T-cell (primary cell): ENCODE data around the gene DAZAP2. TPM values are rescaled to one million over a fixed set of nuclear protein-coding genes. Genes with fewer than 3 reads are reported as not detected.
"Not testable (repeated sequence)": the region's sequence is repeated elsewhere in the genome, so short reads cannot be mapped to it uniquely, and the experiment has no call there.

ENCODE experiments used
- ATAC-seq, 4 experiments: fragments of 200-7000 bp in 3 of 4; fragments of 150-1000 bp in 1 of 4; cut with Tn5 transposase; replicated peaks in 1 of 4; 1 replicate in 3 of 4; 2 replicates in 1 of 4; pipeline ENCODE4 v1.10.0; 2021; ENCODE audit warnings: moderate library complexity in 3 of 4, mild to moderate bottlenecking in 2 of 4, moderate number of reproducible peaks in 1 of 4
- CTCF ChIA-PET, 2 donors: fragments of 300-600 bp; sonication (Branson Sonifier 250); formaldehyde crosslinking; loops; one replicate each; lab custom pipeline; 2022; ENCODE audit warnings: antibody characterized with exemption in 2 of 2; lab: Charles Lee
- POLR2A ChIA-PET, 2 donors: fragments of 300-600 bp; sonication (Branson Sonifier 250); formaldehyde crosslinking; loops; one replicate each; lab custom pipeline; 2022; ENCODE audit warnings: antibody characterized with exemption in 2 of 2; lab: Charles Lee
- DNase-seq, 35 experiments: peaks; one replicate each; pipeline versions ENCODE4 v3.0.0 to v3.0.0-alpha.2; 2013 to 2023
- H3K27ac ChIP-seq: one replicate; pipeline ENCODE4 v1.5.1; 2013; ENCODE audit warnings: low read length
- H3K27me3 ChIP-seq, 2 experiments: replicated peaks in 1 of 2; 1 replicate in 1 of 2; 2 replicates in 1 of 2; pipeline versions ENCODE4 v1.6.1 to v1.7.0; 2013; ENCODE audit warnings: low read length in 1 of 2, mixed read lengths in 1 of 2; ENCODE audit not compliant: control insufficient read depth in 2 of 2, insufficient read depth in 2 of 2; ENCODE audit errors: extremely low read depth in 1 of 2
- H3K36me3 ChIP-seq, 2 donors: 1 replicate in 1 of 2; 2 replicates in 1 of 2; pipeline versions ENCODE4 v1.6.1 to v1.7.0; 2013; ENCODE audit warnings: low read length in 1 of 2; ENCODE audit not compliant: control insufficient read depth in 2 of 2, insufficient read depth in 1 of 2; ENCODE audit errors: extremely low read depth in 1 of 2
- H3K4me1 ChIP-seq, 2 experiments: 1 replicate in 1 of 2; 2 replicates in 1 of 2; pipeline versions ENCODE4 v1.6.1 to v1.7.0; 2013; ENCODE audit warnings: low read length in 2 of 2, mixed read lengths in 1 of 2; ENCODE audit not compliant: insufficient read depth in 2 of 2, control insufficient read depth in 1 of 2; ENCODE audit errors: extremely low read depth in 1 of 2
- H3K4me3 ChIP-seq, 2 donors: 1 replicate in 1 of 2; 2 replicates in 1 of 2; pipeline versions ENCODE4 v1.5.1 to v1.7.0; 2013; ENCODE audit warnings: mild to moderate bottlenecking in 2 of 2, low read length in 1 of 2, moderate library complexity in 1 of 2; ENCODE audit not compliant: control insufficient read depth in 1 of 2; ENCODE audit errors: extremely low read depth in 1 of 2
- H3K9me3 ChIP-seq: 2 replicates; pipeline ENCODE4 v1.7.0; 2013
- H3K27ac Mint-ChIP-seq, 2 donors: one replicate each; pipeline ENCODE4 v1.8.0; 2020 to 2021; ENCODE audit warnings: mild to moderate bottlenecking in 2 of 2, mixed read lengths in 2 of 2
- H3K27me3 Mint-ChIP-seq, 2 donors: one replicate each; pipeline ENCODE4 v1.8.0; 2021 to 2022; ENCODE audit warnings: mixed read lengths in 2 of 2
- H3K36me3 Mint-ChIP-seq: one replicate; pipeline ENCODE4 v1.8.0; 2021; ENCODE audit warnings: mixed read lengths
- H3K4me1 Mint-ChIP-seq, 3 donors: one replicate each; pipeline ENCODE4 v1.8.0; 2020 to 2022; ENCODE audit warnings: mixed read lengths in 3 of 3, mild to moderate bottlenecking in 1 of 3
- H3K4me3 Mint-ChIP-seq, 3 donors: one replicate each; pipeline ENCODE4 v1.8.0; 2020 to 2022; ENCODE audit warnings: mild to moderate bottlenecking in 3 of 3, mixed read lengths in 3 of 3, moderate library complexity in 3 of 3
- H3K9me3 Mint-ChIP-seq, 3 donors: one replicate each; pipeline ENCODE4 v1.8.0; 2020 to 2022; ENCODE audit warnings: mixed read lengths in 3 of 3
- WGBS: methylation state at CpG from one replicate; pipeline ENCODE4 v1.1.5; 2013; ENCODE audit warnings: missing lambda C conversion rate; ENCODE audit not compliant: insufficient coverage; 5-methylcytosine and 5-hydroxymethylcytosine counted together
- total RNA-seq, 35 experiments: library from RNA in 6 of 35; stranded (reverse) in 6 of 35; fragments of 120-200 nt in 1 of 35; gene quantifications; one replicate each; pipeline versions ENCODE4 v1.2.1 to v1.2.4 and lab custom pipeline; 2013 to 2026

The DAZAP2 gene
- total RNA-seq, 5 donors from 2014 or later (not counting 1 experiment from before 2014, with no cell fraction given), result 275 to 308 (median 282) TPM

DNA sequence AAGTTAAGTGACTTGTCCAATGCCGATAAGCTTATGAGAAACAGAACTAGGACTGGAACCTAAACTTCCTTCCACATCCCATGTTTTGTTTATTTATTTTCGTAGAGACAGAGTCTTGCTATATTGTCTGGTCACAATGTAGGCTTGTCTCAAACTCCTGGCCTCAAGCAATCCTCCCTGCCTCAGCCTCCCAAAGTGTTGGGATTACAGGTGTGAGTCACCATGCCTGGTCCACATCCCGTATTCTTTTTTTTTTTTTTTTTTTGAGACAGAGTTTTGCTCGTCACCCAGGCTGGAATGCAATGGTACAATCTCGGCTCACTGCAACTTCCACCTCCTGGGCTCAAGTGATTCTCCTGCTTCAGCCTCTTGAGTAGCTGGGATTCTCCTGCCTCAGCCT, 11.5 kb upstream of the DAZAP2 start:
- H3K36me3 Mint-ChIP-seq, H3K9me3 ChIP-seq, H3K4me3 ChIP-seq, H3K27ac Mint-ChIP-seq, POLR2A ChIA-PET, DNase-seq, H3K4me3 Mint-ChIP-seq, H3K36me3 ChIP-seq, H3K27ac ChIP-seq, H3K27me3 Mint-ChIP-seq, ATAC-seq, H3K4me1 Mint-ChIP-seq, H3K9me3 Mint-ChIP-seq, H3K27me3 ChIP-seq, H3K4me1 ChIP-seq: not testable (repeated sequence)
- CTCF ChIA-PET, result interaction anchor here in 1 of 2 donors (0.5 kb wide), 1 partner anchor 172 kb away, joined by 4 read pairs; no protein-coding TSS in a partner anchor
- no CpG with 5 or more reads among the region's 5 CpGs for WGBS

DNA sequence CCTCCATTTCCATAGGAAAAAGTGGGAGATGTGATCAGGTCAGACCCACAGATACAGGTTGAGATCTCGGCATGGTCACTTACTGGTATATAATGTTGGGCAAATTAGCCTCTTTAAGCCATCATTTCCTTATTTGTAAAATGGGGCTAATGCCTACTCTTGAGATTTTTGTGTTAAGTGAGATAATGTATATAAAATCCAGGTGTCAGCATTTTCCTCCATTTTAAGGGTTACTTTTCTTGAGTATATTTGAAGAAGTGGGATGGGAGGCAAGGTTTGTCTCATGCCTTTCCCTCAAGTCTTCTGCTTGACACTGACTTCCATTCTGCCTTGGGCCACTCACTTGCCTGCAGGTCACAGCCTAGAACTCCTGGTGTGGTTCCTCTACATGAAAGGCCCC, 10.7 kb upstream of the DAZAP2 start:
- H3K36me3 Mint-ChIP-seq, result no peaks in the 10 kb centered on the region
- Histone ChIP-seq H3K4me3 (no peak overlapping the region), H3K27me3 (no peaks in the 10 kb centered on the region), H3K9me3 (no peaks in the 10 kb centered on the region), H3K4me1 (no peaks in the 10 kb centered on the region), H3K27ac (no peak overlapping the region), H3K36me3 (no peaks in the 10 kb centered on the region)
- H3K4me1 Mint-ChIP-seq, result peaks cover 0 to 2% (median 2%) of the 10 kb centered on the region in 3 donors
- H3K4me3 Mint-ChIP-seq, result no peak overlapping the region
- ChIA-PET POLR2A (no interaction called here), CTCF (no interaction called here)
- H3K9me3 Mint-ChIP-seq, result no peaks in the 10 kb centered on the region
- no peak for DNase-seq
- H3K27me3 Mint-ChIP-seq, result no peaks in the 10 kb centered on the region
- ATAC-seq, result no peak
- no peak overlapping the region for H3K27ac Mint-ChIP-seq
- no CpG with 5 or more reads among the region's 1 CpG for WGBS

DNA sequence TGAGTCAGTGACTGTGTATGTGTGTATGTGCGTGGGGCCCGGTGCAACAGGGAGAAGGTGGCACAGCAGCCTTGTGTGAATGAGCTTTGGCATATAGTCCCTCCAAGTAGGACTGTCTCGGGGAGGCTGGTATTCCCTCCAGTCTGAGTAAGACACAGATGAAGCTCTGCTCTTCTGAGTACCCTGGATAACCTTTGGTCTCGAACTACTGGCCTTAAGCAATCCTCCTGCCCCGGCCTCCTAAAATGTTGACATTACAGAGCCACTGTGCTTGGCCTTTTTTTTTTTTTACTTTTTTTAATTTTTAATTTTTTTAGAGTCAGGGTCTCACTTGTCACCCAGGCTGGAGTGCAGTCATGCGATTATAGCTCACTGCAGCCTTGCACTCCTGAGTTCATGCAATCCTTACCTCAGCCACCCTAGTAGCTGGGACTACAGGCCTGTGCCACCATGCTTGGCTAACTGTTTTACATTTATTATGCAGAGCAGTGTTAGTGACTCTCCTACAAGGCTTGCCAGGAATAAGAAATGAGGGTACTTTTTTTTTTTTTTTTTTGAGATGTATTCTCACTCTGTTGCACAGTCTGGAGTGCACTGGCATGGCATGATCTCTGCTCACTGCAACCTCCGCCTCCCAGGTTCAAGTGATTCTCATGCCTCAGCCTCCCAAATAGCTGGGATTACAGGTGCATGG, 9.4 kb upstream of the DAZAP2 start:
- 93% methylated on average over 6 of the region's 7 CpGs for WGBS
- Mint-ChIP-seq H3K27me3 (no peaks in the 10 kb centered on the region), H3K27ac (no peak overlapping the region), H3K4me3 (no peak overlapping the region), H3K9me3 (no peaks in the 10 kb centered on the region), H3K36me3 (no peaks in the 10 kb centered on the region), H3K4me1 (peaks cover 0 to 4% (median 2%) of the 10 kb centered on the region in 3 donors)
- no peak overlapping the region for H3K27ac ChIP-seq
- DNase-seq (no peak), ATAC-seq (no peak)
- no peak overlapping the region for H3K4me3 ChIP-seq
- no peaks in the 10 kb centered on the region for H3K36me3 ChIP-seq
- H3K27me3 ChIP-seq, result no peaks in the 10 kb centered on the region
- H3K9me3 ChIP-seq, result no peaks in the 10 kb centered on the region
- no peaks in the 10 kb centered on the region for H3K4me1 ChIP-seq
- ChIA-PET CTCF (interaction anchor here (0.6 to 0.7 kb wide), 4 partner anchors 14 to 188 kb away, joined by 3 to 6 read pairs (median 4); no protein-coding TSS in a partner anchor), POLR2A (interaction anchor here (0.5 to 0.6 kb wide), 2 partner anchors 11 to 65 kb away, joined by 6 to 8 read pairs; no protein-coding TSS in a partner anchor)

DNA sequence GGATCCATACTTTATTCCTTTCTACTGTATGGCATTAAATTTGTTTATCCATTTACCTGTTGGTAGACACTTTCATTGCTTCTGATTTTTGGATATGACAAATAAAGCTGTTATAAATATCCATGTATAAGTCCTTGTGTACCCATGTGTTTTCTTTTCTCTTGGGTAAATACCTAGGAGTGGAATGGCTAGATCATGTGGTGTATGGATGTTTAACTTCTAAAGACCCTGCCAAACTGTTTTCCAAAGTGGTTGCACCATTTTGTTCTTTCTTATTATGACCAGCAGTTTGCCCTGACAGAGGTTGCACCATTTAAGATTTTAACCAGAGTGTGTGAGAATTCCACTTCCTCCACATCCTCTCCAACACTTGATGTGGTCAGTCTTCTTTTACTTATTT, 6.0 kb upstream of the DAZAP2 start:
- DNase-seq, result no peak
- ChIA-PET POLR2A (no interaction called here), CTCF (no interaction called here)
- Histone ChIP-seq H3K4me1 (peaks cover 0 to under 1% of the 10 kb centered on the region in 2 experiments), H3K36me3 (no peaks in the 10 kb centered on the region), H3K9me3 (no peaks in the 10 kb centered on the region), H3K27me3 (no peaks in the 10 kb centered on the region), H3K27ac (no peak overlapping the region), H3K4me3 (no peak overlapping the region)
- no peaks in the 10 kb centered on the region for H3K9me3 Mint-ChIP-seq
- H3K4me3 Mint-ChIP-seq, result no peak overlapping the region
- H3K27ac Mint-ChIP-seq, result no peak overlapping the region
- ATAC-seq, result no peak
- H3K27me3 Mint-ChIP-seq, result no peaks in the 10 kb centered on the region
- no peaks in the 10 kb centered on the region for H3K36me3 Mint-ChIP-seq
- peaks cover 0 to 4% (median 1%) of the 10 kb centered on the region in 3 donors for H3K4me1 Mint-ChIP-seq

DNA sequence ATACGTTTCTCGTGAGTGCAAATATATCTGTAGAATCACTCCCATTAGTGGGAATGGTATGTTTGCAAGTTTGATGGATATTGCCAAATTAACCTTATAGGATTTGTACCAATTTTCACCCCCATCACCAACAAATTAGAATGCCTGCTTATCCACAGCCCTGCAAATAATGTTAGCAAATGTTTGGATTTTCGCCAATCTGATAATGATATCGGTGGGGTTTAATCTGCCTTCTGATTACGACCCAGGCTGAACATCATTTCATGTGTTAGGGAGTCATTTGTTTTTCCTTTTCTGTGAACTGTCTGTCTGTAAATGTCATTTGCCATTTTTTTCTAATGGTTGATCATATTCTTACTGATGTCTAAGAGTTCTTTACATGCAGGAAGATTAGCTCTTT, 4.1 kb upstream of the DAZAP2 start:
- Histone ChIP-seq H3K27ac (no peak overlapping the region), H3K4me3 (no peak overlapping the region), H3K36me3 (no peaks in the 10 kb centered on the region), H3K4me1 (peaks cover 0 to 8% of the 10 kb centered on the region in 2 experiments), H3K9me3 (no peaks in the 10 kb centered on the region), H3K27me3 (no peaks in the 10 kb centered on the region)
- WGBS, result 45% methylated on average over 2 of the region's 5 CpGs
- DNase-seq (no peak), ATAC-seq (no peak)
- POLR2A ChIA-PET, result interaction anchor here in 1 of 2 donors (0.8 to 0.9 kb wide), 2 partner anchors 16 to 22 kb away, joined by 5 read pairs; partner anchors contain the start of gene POU6F1
- Mint-ChIP-seq H3K27ac (no peak overlapping the region), H3K4me1 (peaks cover 7 to 14% (median 10%) of the 10 kb centered on the region in 3 donors), H3K36me3 (no peaks in the 10 kb centered on the region), H3K27me3 (no peaks in the 10 kb centered on the region), H3K4me3 (no peak overlapping the region), H3K9me3 (no peaks in the 10 kb centered on the region)
- CTCF ChIA-PET, result no interaction called here

DNA sequence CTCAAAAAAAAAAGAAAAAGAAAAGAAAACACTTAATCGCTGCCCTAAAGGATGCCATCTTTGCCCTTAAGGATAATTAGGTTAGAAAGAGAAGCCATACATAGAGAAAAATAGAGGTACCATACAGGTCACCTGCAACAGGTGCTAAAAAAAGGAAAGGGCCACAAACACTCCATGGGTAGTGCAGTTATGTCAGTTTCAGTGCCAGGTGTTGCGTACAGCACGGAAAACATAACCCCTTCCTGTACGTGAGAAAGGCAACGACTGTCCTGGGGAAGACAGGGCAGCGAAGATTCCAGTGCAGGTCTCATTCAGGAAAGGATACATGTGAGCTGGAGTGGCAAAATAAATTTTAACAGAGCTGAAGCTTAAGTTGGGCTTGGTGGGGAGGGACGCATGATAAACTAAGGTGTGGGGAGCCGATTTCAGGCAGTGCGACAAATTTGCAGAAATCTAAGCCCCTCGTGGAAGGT, 553 bp upstream of the DAZAP2 start:
- Mint-ChIP-seq H3K36me3 (peaks cover 29% of the 10 kb centered on the region), H3K4me3 (peak overlapping the region; percentile 96 to 97 (median 96)), H3K9me3 (no peaks in the 10 kb centered on the region), H3K27ac (peak overlapping the region; percentile 99 to 100), H3K4me1 (peaks cover 39 to 44% (median 44%) of the 10 kb centered on the region in 3 donors), H3K27me3 (no peaks in the 10 kb centered on the region)
- peaks cover 0 to 34% of the 10 kb centered on the region in 2 donors for H3K36me3 ChIP-seq
- 17% methylated on average over 7 of the region's 10 CpGs for WGBS
- H3K9me3 ChIP-seq, result no peaks in the 10 kb centered on the region
- peak overlapping the region; percentile 98 to 99 for H3K4me3 ChIP-seq
- ATAC-seq, result peak; percentile 4 to 21 (median 14)
- peak overlapping the region; percentile 50 for H3K27ac ChIP-seq
- peak in 4 of 35 experiments; percentile 2 to 25 (median 12) for DNase-seq
- CTCF ChIA-PET, result interaction anchor here (0.5 to 1.7 kb wide), 8 partner anchors 17 to 473 kb away, joined by 3 to 27 read pairs (median 4); partner anchors contain the start of gene POU6F1 (in 1 of the 2)
- H3K27me3 ChIP-seq, result no peaks in the 10 kb centered on the region
- H3K4me1 ChIP-seq, result peaks cover 13 to 40% of the 10 kb centered on the region in 2 experiments
- POLR2A ChIA-PET, result interaction anchor here (0.6 to 1.7 kb wide), 6 partner anchors 20 to 1616 kb away, joined by 3 to 22 read pairs (median 4); partner anchors contain the start of gene POU6F1 (in 1 of the 2)
